ENCODE data around the gene CWC27.

DNA sequence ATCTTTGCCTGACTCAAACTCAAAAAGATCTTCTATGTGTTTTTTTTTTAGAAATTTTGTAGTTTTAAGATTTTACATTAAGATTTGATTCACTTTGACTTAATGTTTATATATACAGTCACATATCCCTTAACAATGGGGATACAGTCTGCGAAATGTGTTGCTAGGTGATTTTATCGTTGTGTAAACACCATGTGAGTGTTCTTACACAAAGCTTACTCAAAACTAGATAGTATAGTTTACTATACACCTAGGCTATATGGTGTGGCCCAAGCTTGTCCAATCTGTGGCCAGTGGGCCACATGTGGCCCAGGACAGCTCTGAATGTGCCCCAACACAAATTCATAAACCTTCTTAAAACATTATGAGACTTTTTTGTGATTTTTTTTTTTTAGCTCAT lies 131.9 kb downstream of the CWC27 start:
- no peak for TF ChIP-seq TAF1 (IDR thresholded peaks at IDR 0.05; ENCODE audit: borderline replicate concordance, low read depth, low read length)
- TF ChIP-seq POLR2A (IDR thresholded peaks at IDR 0.05; ENCODE audit: low read depth, low read length), result no peak
